Endodermal cell (in vitro differentiated cells): Measurements from ENCODE around the gene COL8A1. TPM values are rescaled to one million over a fixed set of nuclear protein-coding genes. Genes with fewer than 3 reads are reported as not detected.

Experiments used
- DNase-seq: peaks from one replicate; pipeline ENCODE4 v3.0.0-alpha.2; 2017
- H3K27ac ChIP-seq: 2 replicates; pipeline ENCODE4 v1.5.1; 2013; ENCODE audit warnings: mild to moderate bottlenecking, low read depth, low read length, moderate library complexity
- H3K27me3 ChIP-seq: 2 replicates; pipeline ENCODE4 v1.6.1; 2013; ENCODE audit warnings: mild to moderate bottlenecking, low read length, moderate library complexity; ENCODE audit not compliant: insufficient read depth, control insufficient read depth, poor library complexity, severe bottlenecking
- H3K36me3 ChIP-seq: 2 replicates; pipeline ENCODE4 v1.7.0; 2013; ENCODE audit warnings: mild to moderate bottlenecking, low read length, moderate library complexity; ENCODE audit not compliant: control insufficient read depth, insufficient read depth
- H3K4me1 ChIP-seq: one replicate; pipeline ENCODE4 v1.7.0; 2013; ENCODE audit warnings: low read length; ENCODE audit not compliant: control insufficient read depth, insufficient read depth
- H3K4me3 ChIP-seq: 2 replicates; pipeline ENCODE4 v1.5.1; 2013; ENCODE audit warnings: mild to moderate bottlenecking, low read length, moderate library complexity
- H3K9ac ChIP-seq: 2 replicates; pipeline ENCODE4 v1.6.1; 2013; ENCODE audit warnings: mild to moderate bottlenecking, low read length, moderate library complexity; ENCODE audit not compliant: poor library complexity, severe bottlenecking; ENCODE audit errors: extremely low read depth
- H3K9me3 ChIP-seq: 2 replicates; pipeline ENCODE4 v1.6.1; 2013; ENCODE audit warnings: mild to moderate bottlenecking, low read length, moderate library complexity; ENCODE audit not compliant: control insufficient read depth
- H3K27ac Mint-ChIP-seq: 2 replicates; pipeline ENCODE4 v1.8.0; 2020; ENCODE audit warnings: mixed read lengths
- H3K27me3 Mint-ChIP-seq: 2 replicates; pipeline ENCODE4 v1.8.0; 2021; ENCODE audit warnings: mild to moderate bottlenecking, mixed read lengths; ENCODE audit not compliant: insufficient read depth
- H3K36me3 Mint-ChIP-seq: 2 replicates; pipeline ENCODE4 v1.8.0; 2020; ENCODE audit warnings: low read depth, mixed read lengths
- H3K4me1 Mint-ChIP-seq: 2 replicates; pipeline ENCODE4 v1.8.0; 2020; ENCODE audit warnings: mixed read lengths
- H3K4me3 Mint-ChIP-seq: 2 replicates; pipeline ENCODE4 v1.8.0; 2020; ENCODE audit warnings: mild to moderate bottlenecking, moderate library complexity, mixed read lengths
- H3K9me3 Mint-ChIP-seq: 2 replicates; pipeline ENCODE4 v1.8.0; 2020; ENCODE audit warnings: mild to moderate bottlenecking, mixed read lengths
- CTCF ChIP-seq: fragments of 200-600 bp; sonication (generic); conservative IDR thresholded peaks from 2 replicates; pipeline ENCODE4 v1.5.0; 2021; ENCODE audit warnings: antibody characterized with exemption, mild to moderate bottlenecking
- WGBS, 2 experiments: methylation state at CpG; one replicate each; pipeline versions ENCODE4 v1.1.5 to v1.1.7; 2013; ENCODE audit warnings: missing lambda C conversion rate in 2 of 2, mixed read lengths in 1 of 2; ENCODE audit not compliant: insufficient coverage in 1 of 2, insufficient read length in 1 of 2; 5-methylcytosine and 5-hydroxymethylcytosine counted together
- total RNA-seq, 2 donors: library from RNA; stranded (reverse); fragmentation: NEBNext Ultra II Directional in 1 of 2; extraction: Animal tissue kit (Norgen Biotek cat#: 25700) in 1 of 2; gene quantifications; 2 replicates in 1 of 2; 3 replicates in 1 of 2; pipeline ENCODE4 v1.2.1, GENCODE V29; 2021

Gene COL8A1
- total RNA-seq, 2 donors from 2014 or later: 3.5 to 3.9 TPM

GRCh38 chr3:99755831-99756230 lies 117.4 kb downstream of the COL8A1 start:
- Mint-ChIP-seq H3K4me1 (peaks cover 13% of the 10 kb centered on the region), H3K27ac (no peak overlapping the region), H3K9me3 (no peaks in the 10 kb centered on the region), H3K4me3 (no peak overlapping the region), H3K36me3 (no peaks in the 10 kb centered on the region), H3K27me3 (no peaks in the 10 kb centered on the region)
- peaks cover 11% of the 10 kb centered on the region for H3K4me1 ChIP-seq
- H3K27ac ChIP-seq: no peak overlapping the region
- TF ChIP-seq CTCF: no peak
- H3K9me3 ChIP-seq: no peaks in the 10 kb centered on the region
- 89 to 96% methylated on average over 4 to 6 of the region's 6 CpGs for WGBS, 2 experiments
- H3K27me3 ChIP-seq: no peaks in the 10 kb centered on the region
- H3K4me3 ChIP-seq: no peak overlapping the region
- no peak overlapping the region for H3K9ac ChIP-seq
- H3K36me3 ChIP-seq: no peaks in the 10 kb centered on the region
- DNase-seq: no peak

GRCh38 chr3:99757966-99758365 lies 119.6 kb downstream of the COL8A1 start:
- Mint-ChIP-seq H3K36me3 (no peaks in the 10 kb centered on the region), H3K27me3 (no peaks in the 10 kb centered on the region), H3K27ac (no peak overlapping the region), H3K9me3 (no peaks in the 10 kb centered on the region), H3K4me1 (peaks cover 20% of the 10 kb centered on the region), H3K4me3 (no peak overlapping the region)
- Histone ChIP-seq H3K36me3 (no peaks in the 10 kb centered on the region), H3K27me3 (no peaks in the 10 kb centered on the region), H3K27ac (no peak overlapping the region), H3K9me3 (no peaks in the 10 kb centered on the region), H3K4me1 (peaks cover 15% of the 10 kb centered on the region), H3K4me3 (no peak overlapping the region), H3K9ac (no peak overlapping the region)
- no peak for DNase-seq
- no peak for TF ChIP-seq CTCF
- WGBS, 2 experiments: 89 to 100% methylated on average over 1 to 2 of the region's 2 CpGs

- peaks cover 15% of the 10 kb centered on the region for H3K4me1 ChIP-seq
- H3K27me3 Mint-ChIP-seq: no peaks in the 10 kb centered on the region
- no peaks in the 10 kb centered on the region for H3K9me3 Mint-ChIP-seq
- no peak overlapping the region for H3K9ac ChIP-seq
- H3K27me3 ChIP-seq: no peaks in the 10 kb centered on the region
- H3K27ac Mint-ChIP-seq: no peak overlapping the region
- no peaks in the 10 kb centered on the region for H3K36me3 ChIP-seq
- H3K27ac ChIP-seq: no peak overlapping the region
- 69 to 94% methylated on average over 2 to 3 of the region's 3 CpGs for WGBS, 2 experiments
- no peak overlapping the region for H3K4me3 ChIP-seq
- peaks cover 20% of the 10 kb centered on the region for H3K4me1 Mint-ChIP-seq
- TF ChIP-seq CTCF: no peak
- no peaks in the 10 kb centered on the region for H3K36me3 Mint-ChIP-seq
- no peaks in the 10 kb centered on the region for H3K9me3 ChIP-seq
- no peak for DNase-seq
- H3K4me3 Mint-ChIP-seq: no peak overlapping the region
Observed at GRCh38 chr3:99758502-99759177, 120.2 kb downstream of the COL8A1 start.
